Posterior cingulate gyrus (tissue), 11 donors: ENCODE results near the gene ACVR1B.

Experiments
- DNase-seq, 10 donors: peaks; one replicate each; pipeline versions ENCODE4 v3.0.0 to v3.0.0-alpha.2; 2020 to 2021; ENCODE audit warnings: mixed read lengths in 3 of 10
- intact Hi-C: fragments of 100-400 bp; cut with DNase I; formaldehyde crosslinking; loops from one replicate; pipeline ENCODE4 v1.15.1; 2023

The ACVR1B gene

GRCh38 chr12:52014567-52015530 is 63.4 kb downstream of the ACVR1B start:
- intact Hi-C loops, result no loop called here
- peak in 1 of 10 donors; percentile 84 for DNase-seq

- peak in 5 of 10 donors; percentile 47 to 90 (median 72) for DNase-seq
- intact Hi-C loops, result no loop called here
Observed at GRCh38 chr12:52015532-52016041, 64.1 kb downstream of the ACVR1B start.

GRCh38 chr12:52018433-52019112 is 67.1 kb downstream of the ACVR1B start:
- no peak for DNase-seq
- intact Hi-C loops, result no loop called here

- peak in 3 of 10 donors; percentile 72 to 91 (median 86) for DNase-seq
- intact Hi-C loops, result no loop called here
Observed at GRCh38 chr12:52019113-52019770, 67.7 kb downstream of the ACVR1B start.

GRCh38 chr12:52020539-52021336 is 69.2 kb downstream of the ACVR1B start:
- intact Hi-C loops, result no loop called here
- DNase-seq, result peak in 6 of 10 donors; percentile 46 to 93 (median 61)

- no peak for DNase-seq
- intact Hi-C loops, result loop anchor here (1.0 kb wide), 2 partner anchors 19 to 30 kb away; no protein-coding TSS in a partner anchor
Observed at GRCh38 chr12:52022841-52023181, 71.3 kb downstream of the ACVR1B start.

GRCh38 chr12:52023182-52023975 is 71.9 kb downstream of the ACVR1B start:
- peak; percentile 76 to 98 (median 85) for DNase-seq
- intact Hi-C loops, result loop anchor here (1.0 kb wide), 2 partner anchors 19 to 30 kb away; no protein-coding TSS in a partner anchor

GRCh38 chr12:52023976-52024688 is 72.6 kb downstream of the ACVR1B start:
- intact Hi-C loops, result loop anchor here (1.0 kb wide), 2 partner anchors 20 to 31 kb away; no protein-coding TSS in a partner anchor
- no peak for DNase-seq

GRCh38 chr12:52024845-52025230 is 73.3 kb downstream of the ACVR1B start:
- DNase-seq, result peak in 1 of 10 donors; percentile 91
- intact Hi-C loops, result loop anchor here (1.0 to 5.0 kb wide), 2 partner anchors 42 to 58 kb away; partner anchors contain the start of gene ATG101

GRCh38 chr12:52026263-52026662 is 74.8 kb downstream of the ACVR1B start:
- intact Hi-C loops, result loop anchor here (5.0 kb wide), 1 partner anchor 41 kb away; the partner anchor contains the start of gene ATG101
- no peak for DNase-seq

GRCh38 chr12:52027085-52027843 is 75.8 kb downstream of the ACVR1B start:
- intact Hi-C loops, result loop anchor here (5.0 kb wide), 1 partner anchor 40 kb away; the partner anchor contains the start of gene ATG101
- peak in 1 of 10 donors; percentile 79 for DNase-seq

GRCh38 chr12:52029685-52030084 is 78.2 kb downstream of the ACVR1B start:
- intact Hi-C loops, result loop anchor here (5.0 kb wide), 1 partner anchor 38 kb away; the partner anchor contains the start of gene ATG101
- DNase-seq, result no peak

- DNase-seq, result peak in 5 of 10 donors; percentile 59 to 90 (median 79)
- intact Hi-C loops, result no loop called here
Observed at GRCh38 chr12:52032446-52032803, 80.9 kb downstream of the ACVR1B start.

GRCh38 chr12:52032804-52033445 is 81.4 kb downstream of the ACVR1B start:
- intact Hi-C loops, result no loop called here
- DNase-seq, result peak; percentile 92 to 100 (median 98)

- intact Hi-C loops, result no loop called here
Observed at GRCh38 chr12:52033446-52034140, 82.1 kb downstream of the ACVR1B start.

GRCh38 chr12:52035190-52035589 is 83.7 kb downstream of the ACVR1B start:
- intact Hi-C loops, result no loop called here
- DNase-seq, result no peak

More at GRCh38 chr12:52033446-52034140, 82.1 kb downstream of the ACVR1B start:
- no peak for DNase-seq
